H1 (cell line): Measurements from ENCODE around the gene B9D2. TPM values are rescaled to one million over a fixed set of nuclear protein-coding genes. Genes with fewer than 3 reads are reported as not detected.

ENCODE experiments used
- BACH1 ChIP-seq: IDR thresholded peaks from 2 replicates; pipeline ENCODE4 v1.6.1; 2012; ENCODE audit warnings: low read length, improper control_type of control experiment
- polyA plus RNA-seq, 7 experiments: library from polyadenylated mRNA; depleted of rRNA in 3 of 7; stranded (reverse) in 5 of 7; unstranded in 2 of 7; fragments of >200 nt in 5 of 7; fragments of 200-250 nt in 2 of 7; gene quantifications; 1 replicate in 5 of 7; 2 replicates in 1 of 7; 4 replicates in 1 of 7; pipeline versions ENCODE4 v1.2.1 to v1.2.3, GENCODE V29; 2011 to 2013; ENCODE audit warnings: missing spikeins in 2 of 7, mixed read lengths in 2 of 7
- total RNA-seq: library from RNA; stranded (reverse); fragmentation: NEBNext Ultra II Directional; extraction: Animal tissue kit (Norgen Biotek cat#: 25700); gene quantifications from 2 replicates; pipeline ENCODE4 v1.2.1, GENCODE V29; 2021

The B9D2 gene
- total and polyA plus RNA-seq, 2 of the 8 experiments (the other 6 are each of a cell fraction or from before 2014, with no cell fraction given): 4.9 to 6.3 TPM

GRCh38 chr19:41323023-41323422, 40.9 kb downstream of the B9D2 start (continued):
- TF ChIP-seq BACH1: no peak
